Stimulated activated CD8-positive, alpha-beta memory T cell treated with anti-CD3 and anti-CD28 coated beads, Interleukin-15, amount 100 ng/mL, for 48 hours (primary cell): ENCODE results near the gene TRIM46.
A peak's percentile ranks its signal among the peaks of the same experiment; 100 is the strongest.
"Not testable (repeated sequence)": the region's sequence is repeated elsewhere in the genome, so short reads cannot be mapped to it uniquely, and the experiment has no call there.

Source experiments
- DNase-seq, 2 donors: peaks; one replicate each; pipeline ENCODE4 v3.0.0-alpha.2; 2020; ENCODE audit warnings: low read depth in 2 of 2

The TRIM46 gene

GRCh38 chr1:155137154-155137949 lies 36.3 kb upstream of the TRIM46 start:
- DNase-seq: no peak

- DNase-seq: peak; percentile 77 to 85
These were observed 33.6 kb upstream of the TRIM46 start, which contains the start of gene DPM3 for GRCh38 chr1:155139895-155140629. TSS of gene DPM3 (minus strand) at chr1:155140531. CDS start at chr1:155140240, 291 bp downstream.

GRCh38 chr1:155140630-155140953 lies 33.1 kb upstream of the TRIM46 start:
- no peak for DNase-seq

GRCh38 chr1:155141749-155142148 lies 31.9 kb upstream of the TRIM46 start:
- DNase-seq: no peak

- no peak for DNase-seq
These were observed 28.2 kb upstream of the TRIM46 start for GRCh38 chr1:155145491-155145890.

GRCh38 chr1:155155996-155156643 lies 17.5 kb upstream of the TRIM46 start:
- DNase-seq: not testable (repeated sequence)

GRCh38 chr1:155158991-155159390 lies 14.7 kb upstream of the TRIM46 start:
- DNase-seq: no peak

GRCh38 chr1:155160128-155160527 lies 13.5 kb upstream of the TRIM46 start:
- no peak for DNase-seq

- not testable (repeated sequence) for DNase-seq
These were observed 11.0 kb upstream of the TRIM46 start for GRCh38 chr1:155162631-155163030.

GRCh38 chr1:155163785-155164184 lies 9.9 kb upstream of the TRIM46 start:
- not testable (repeated sequence) for DNase-seq

- not testable (repeated sequence) for DNase-seq
These were observed 9.0 kb upstream of the TRIM46 start for GRCh38 chr1:155164625-155165024.

GRCh38 chr1:155166051-155166470 lies 7.6 kb upstream of the TRIM46 start:
- no peak for DNase-seq

GRCh38 chr1:155166471-155167165 lies 7.0 kb upstream of the TRIM46 start:
- DNase-seq: no peak

GRCh38 chr1:155167166-155168104 lies 6.2 kb upstream of the TRIM46 start:
- DNase-seq: peak; percentile 62 to 75

- not testable (repeated sequence) for DNase-seq
These were observed 5.6 kb upstream of the TRIM46 start for GRCh38 chr1:155168105-155168445.

GRCh38 chr1:155168456-155169210 lies 5.0 kb upstream of the TRIM46 start:
- DNase-seq: no peak

GRCh38 chr1:155169541-155169940 lies 4.1 kb upstream of the TRIM46 start:
- no peak for DNase-seq

- no peak for DNase-seq
These were observed 3.4 kb upstream of the TRIM46 start for GRCh38 chr1:155170101-155170785.

- DNase-seq: no peak
These were observed 2.8 kb upstream of the TRIM46 start for GRCh38 chr1:155170806-155171205.
